OCI-LY7 (cell line): ENCODE results near the gene MAZ. TPM values are rescaled to one million over a fixed set of nuclear protein-coding genes. Genes with fewer than 3 reads are reported as not detected.
A peak's percentile ranks its signal among the peaks of the same experiment; 100 is the strongest.

Experiments
- BruUV-seq: library from RNA; stranded (reverse); fragments of 400-500 nt; replicated peaks from 2 replicates; lab custom pipeline; 2021; lab: Mats Ljungman, UMichigan
- CTCF ChIA-PET: fragments of 300-600 bp; sonication (Branson Sonifier 250); formaldehyde crosslinking; loops from one replicate; lab custom pipeline; 2022; ENCODE audit warnings: antibody characterized with exemption; ENCODE audit not compliant: unreplicated experiment; lab: Charles Lee
- POLR2A ChIA-PET: fragments of 300-600 bp; sonication (Branson Sonifier 250); formaldehyde crosslinking; loops from one replicate; lab custom pipeline; 2022; ENCODE audit warnings: antibody characterized with exemption; lab: Charles Lee
- DNase-seq: peaks from one replicate; pipeline ENCODE4 v3.0.0-alpha.2; 2015; ENCODE audit warnings: low spot score
- H2AFZ ChIP-seq: fragments of 200-600 bp; sonication (generic), shearing (Covaris generic); 2 replicates; pipeline ENCODE4 v1.6.1; 2014; ENCODE audit warnings: mild to moderate bottlenecking, antibody characterized with exemption, low read length, moderate library complexity
- H3K27ac ChIP-seq: fragments of 200-600 bp; sonication (generic); 2 replicates; pipeline ENCODE4 v1.5.1; 2014; ENCODE audit warnings: mixed run types, low read depth, mild to moderate bottlenecking, moderate library complexity, low read length, inconsistent platforms; ENCODE audit not compliant: poor library complexity, severe bottlenecking
- H3K36me3 ChIP-seq: fragments of 200-600 bp; sonication (generic); 2 replicates; pipeline ENCODE4 v1.6.1; 2014; ENCODE audit warnings: mild to moderate bottlenecking, antibody characterized with exemption, low read length, moderate library complexity, mixed read lengths; ENCODE audit not compliant: insufficient read depth
- H3K4me1 ChIP-seq: fragments of 200-600 bp; sonication (generic); 2 replicates; pipeline ENCODE4 v1.5.1; 2014; ENCODE audit warnings: mild to moderate bottlenecking, low read length; ENCODE audit not compliant: insufficient read depth, poor library complexity, severe bottlenecking
- H3K4me2 ChIP-seq: fragments of 200-600 bp; sonication (generic); 2 replicates; pipeline ENCODE4 v1.6.1; 2014; ENCODE audit warnings: mild to moderate bottlenecking, low read length
- H3K4me3 ChIP-seq: fragments of 200-600 bp; sonication (generic); 2 replicates; pipeline ENCODE4 v1.5.1; 2014; ENCODE audit warnings: mild to moderate bottlenecking, low read depth, low read length; ENCODE audit not compliant: poor library complexity, severe bottlenecking
- H3K79me2 ChIP-seq: fragments of 200-600 bp; sonication (generic); 2 replicates; pipeline ENCODE4 v1.6.1; 2016; ENCODE audit warnings: low read depth, mild to moderate bottlenecking, low read length, moderate library complexity, mixed read lengths; ENCODE audit not compliant: insufficient read depth
- H3K9me2 ChIP-seq: fragments of 200-600 bp; sonication (generic); 2 replicates; pipeline ENCODE4 v1.6.1; 2016; ENCODE audit warnings: mild to moderate bottlenecking, low read length, mixed read lengths; ENCODE audit not compliant: insufficient read depth
- H3K9me3 ChIP-seq: fragments of 200-600 bp; sonication (generic); 2 replicates; pipeline ENCODE4 v1.6.1; 2014; ENCODE audit warnings: mild to moderate bottlenecking, mixed run types, low read length, mixed read lengths
- H4K20me1 ChIP-seq: fragments of 200-600 bp; sonication (generic); 2 replicates; pipeline ENCODE4 v1.6.1; 2014; ENCODE audit warnings: mild to moderate bottlenecking, antibody characterized with exemption, low read length, moderate library complexity, mixed read lengths; ENCODE audit not compliant: insufficient read depth
- CTCF ChIP-seq: fragments of 200-600 bp; sonication (generic); conservative IDR thresholded peaks from 2 replicates; pipeline ENCODE4 v1.5.1; 2014; ENCODE audit warnings: mild to moderate bottlenecking, antibody characterized with exemption, low read length, moderate library complexity, mixed read lengths
- EZH2phosphoT487 ChIP-seq: fragments of 200-600 bp; sonication (generic); IDR thresholded peaks from 2 replicates; pipeline ENCODE4 v1.6.1; 2018; ENCODE audit warnings: low read depth, borderline replicate concordance, mild to moderate bottlenecking, mixed run types, antibody characterized with exemption, low read length, moderate library complexity, mixed read lengths
- intact Hi-C: fragments of 100-400 bp; cut with micrococcal nuclease; formaldehyde crosslinking; loops from one replicate; pipeline ENCODE4 v1.10.0; 2022; ENCODE audit not compliant: unreplicated experiment
- total RNA-seq, 2 experiments: library from RNA; depleted of rRNA in 1 of 2; stranded (reverse); fragments of >200 nt in 1 of 2; shearing (Covaris generic) in 1 of 2; gene quantifications; 2 replicates each; pipeline ENCODE4 v1.2.3, GENCODE V29; 2014 to 2022

The MAZ gene
- total RNA-seq, 2 experiments from 2014 or later = 471 to 484 TPM

- Histone ChIP-seq H3K36me3 (peaks cover 38% of the 10 kb centered on the region), H4K20me1 (0 out of 2 replicates have a peak, but pooled peaks cover 4% of the 10 kb centered on the region), H3K27ac (no peak overlapping the region), H3K4me3 (peak overlapping the region; percentile 67), H3K4me2 (peak overlapping the region; percentile 75), H2AFZ (no peak overlapping the region), H3K9me3 (no peaks in the 10 kb centered on the region), H3K9me2 (no peaks in the 10 kb centered on the region), H3K79me2 (peaks cover 21% of the 10 kb centered on the region; the same call in 1 of the 2 replicates), H3K4me1 (peaks cover 47% of the 10 kb centered on the region)
- CTCF ChIA-PET = no interaction called here
- no peak for DNase-seq
- TF ChIP-seq CTCF = no peak
- no peak for TF ChIP-seq EZH2phosphoT487
- intact Hi-C loops = no loop called here
- POLR2A ChIA-PET = interaction anchor here (0.6 to 1.3 kb wide), 3 partner anchors 60 to 152 kb away, joined by 3 read pairs; partner anchors contain the start of genes TAOK2 and TMEM219
- no TSS peak for BruUV-seq
Observed at GRCh38 chr16:29821643-29822115, 15.3 kb downstream of the MAZ start.

- TF ChIP-seq EZH2phosphoT487 (no peak), CTCF (no peak)
- BruUV-seq = no TSS peak
- Histone ChIP-seq H3K79me2 (no peaks in the 10 kb centered on the region; the same call in 1 of the 2 replicates), H3K9me2 (no peaks in the 10 kb centered on the region), H4K20me1 (0 out of 2 replicates have a peak, but pooled peaks cover 4% of the 10 kb centered on the region), H3K4me2 (no peak overlapping the region), H3K4me1 (peaks cover 27% of the 10 kb centered on the region), H3K4me3 (no peak overlapping the region), H3K27ac (no peak overlapping the region), H3K36me3 (peaks cover 17% of the 10 kb centered on the region), H2AFZ (no peak overlapping the region), H3K9me3 (no peaks in the 10 kb centered on the region)
- POLR2A ChIA-PET = interaction anchor here (0.7 to 1.1 kb wide), 2 partner anchors 103 to 644 kb away, joined by 3 read pairs; no protein-coding TSS in a partner anchor
- intact Hi-C loops = no loop called here
- DNase-seq = no peak
- CTCF ChIA-PET = no interaction called here
Observed at GRCh38 chr16:29824589-29825144, 18.3 kb downstream of the MAZ start.
